Kidney epithelial cell (primary cell): ENCODE data around the gene VAT1L. TPM values are rescaled to one million over a fixed set of nuclear protein-coding genes. Genes with fewer than 3 reads are reported as not detected.

Experiments used
- DNase-seq: peaks from one replicate; pipeline ENCODE4 v3.0.0-alpha.2; 2010; ENCODE audit warnings: low read depth
- H3K27me3 ChIP-seq: 2 replicates; pipeline ENCODE4 v1.6.0; 2011; ENCODE audit warnings: low read length; ENCODE audit not compliant: control insufficient read depth, insufficient read depth
- H3K36me3 ChIP-seq: 2 replicates; pipeline ENCODE4 v1.5.1; 2011; ENCODE audit warnings: low read length; ENCODE audit not compliant: control insufficient read depth, insufficient read depth
- H3K4me3 ChIP-seq: 2 replicates; pipeline ENCODE4 v1.5.1; 2011; ENCODE audit warnings: low read depth, mild to moderate bottlenecking, control low read depth, low read length
- total RNA-seq: library from RNA; depleted of rRNA; stranded (reverse); fragments of >200 nt; gene quantifications from 2 replicates; pipeline ENCODE4 v1.2.3, GENCODE V29; 2015
- TF ChIP-seq, protein P1 (sequence below): IDR thresholded peaks from 2 replicates; pipeline ENCODE4 v1.5.1; 2011; ENCODE audit warnings: mild to moderate bottlenecking, moderate library complexity, low read length, control low read depth, inconsistent platforms; ENCODE audit not compliant: insufficient read depth, poor library complexity, severe bottlenecking

The VAT1L gene
- total RNA-seq, 1 donor from 2014 or later, result 0.29 TPM

DNA sequence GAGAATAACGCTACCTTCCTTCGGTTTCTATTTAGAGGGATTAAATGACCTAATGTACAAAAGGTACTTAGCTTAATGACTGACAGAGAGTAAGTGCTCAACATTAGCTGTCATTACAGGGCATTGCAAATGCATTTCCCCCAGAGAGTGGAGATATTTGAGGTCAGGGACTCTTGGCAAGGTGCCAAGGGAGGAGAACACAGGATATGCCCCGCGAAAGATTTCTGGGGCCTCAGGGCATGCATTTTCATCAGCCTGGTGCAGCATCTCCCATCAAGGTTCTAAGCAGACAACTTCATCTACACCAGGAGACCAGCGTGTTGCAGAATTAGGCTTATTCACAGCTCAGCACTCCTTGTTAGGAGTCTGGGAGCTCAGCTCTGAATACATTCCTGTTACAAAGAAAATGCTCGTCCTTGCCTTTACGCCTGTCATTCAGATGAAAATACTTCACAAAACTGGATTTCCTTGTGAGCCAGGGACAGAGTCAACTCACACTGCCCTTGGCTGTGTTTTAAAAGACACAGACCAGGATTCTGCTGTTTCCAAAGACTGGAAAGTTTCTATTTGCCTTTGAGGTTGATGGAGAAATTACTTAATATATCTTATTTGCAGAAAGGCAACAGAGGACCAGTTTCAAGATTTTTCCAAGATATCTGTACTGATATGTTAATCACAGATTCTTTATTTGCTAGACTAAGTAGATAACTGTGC lies 108.2 kb downstream of the VAT1L start:
- no peak for DNase-seq
- Histone ChIP-seq H3K4me3 (no peak overlapping the region), H3K27me3 (no peaks in the 10 kb centered on the region), H3K36me3 (no peaks in the 10 kb centered on the region)
- TF ChIP-seq, protein P1, sequence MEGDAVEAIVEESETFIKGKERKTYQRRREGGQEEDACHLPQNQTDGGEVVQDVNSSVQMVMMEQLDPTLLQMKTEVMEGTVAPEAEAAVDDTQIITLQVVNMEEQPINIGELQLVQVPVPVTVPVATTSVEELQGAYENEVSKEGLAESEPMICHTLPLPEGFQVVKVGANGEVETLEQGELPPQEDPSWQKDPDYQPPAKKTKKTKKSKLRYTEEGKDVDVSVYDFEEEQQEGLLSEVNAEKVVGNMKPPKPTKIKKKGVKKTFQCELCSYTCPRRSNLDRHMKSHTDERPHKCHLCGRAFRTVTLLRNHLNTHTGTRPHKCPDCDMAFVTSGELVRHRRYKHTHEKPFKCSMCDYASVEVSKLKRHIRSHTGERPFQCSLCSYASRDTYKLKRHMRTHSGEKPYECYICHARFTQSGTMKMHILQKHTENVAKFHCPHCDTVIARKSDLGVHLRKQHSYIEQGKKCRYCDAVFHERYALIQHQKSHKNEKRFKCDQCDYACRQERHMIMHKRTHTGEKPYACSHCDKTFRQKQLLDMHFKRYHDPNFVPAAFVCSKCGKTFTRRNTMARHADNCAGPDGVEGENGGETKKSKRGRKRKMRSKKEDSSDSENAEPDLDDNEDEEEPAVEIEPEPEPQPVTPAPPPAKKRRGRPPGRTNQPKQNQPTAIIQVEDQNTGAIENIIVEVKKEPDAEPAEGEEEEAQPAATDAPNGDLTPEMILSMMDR, result no peak

DNA sequence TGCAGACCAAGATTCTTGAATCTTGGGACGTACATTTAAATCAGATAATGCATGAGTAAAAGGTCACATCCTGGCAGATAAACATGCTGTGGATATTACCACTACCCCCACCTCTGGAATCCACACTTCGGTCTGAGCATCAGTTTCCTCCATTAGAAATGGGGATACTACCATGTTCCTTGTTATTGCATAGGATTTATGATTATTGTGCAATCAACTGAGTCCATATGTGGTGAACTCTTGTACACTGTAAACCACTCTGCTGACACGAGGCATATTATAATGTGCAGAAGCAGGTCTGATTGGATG lies 108.7 kb downstream of the VAT1L start:
- Histone ChIP-seq H3K27me3 (no peaks in the 10 kb centered on the region), H3K4me3 (no peak overlapping the region), H3K36me3 (no peaks in the 10 kb centered on the region)
- TF ChIP-seq, protein P1, result no peak
- no peak for DNase-seq

DNA sequence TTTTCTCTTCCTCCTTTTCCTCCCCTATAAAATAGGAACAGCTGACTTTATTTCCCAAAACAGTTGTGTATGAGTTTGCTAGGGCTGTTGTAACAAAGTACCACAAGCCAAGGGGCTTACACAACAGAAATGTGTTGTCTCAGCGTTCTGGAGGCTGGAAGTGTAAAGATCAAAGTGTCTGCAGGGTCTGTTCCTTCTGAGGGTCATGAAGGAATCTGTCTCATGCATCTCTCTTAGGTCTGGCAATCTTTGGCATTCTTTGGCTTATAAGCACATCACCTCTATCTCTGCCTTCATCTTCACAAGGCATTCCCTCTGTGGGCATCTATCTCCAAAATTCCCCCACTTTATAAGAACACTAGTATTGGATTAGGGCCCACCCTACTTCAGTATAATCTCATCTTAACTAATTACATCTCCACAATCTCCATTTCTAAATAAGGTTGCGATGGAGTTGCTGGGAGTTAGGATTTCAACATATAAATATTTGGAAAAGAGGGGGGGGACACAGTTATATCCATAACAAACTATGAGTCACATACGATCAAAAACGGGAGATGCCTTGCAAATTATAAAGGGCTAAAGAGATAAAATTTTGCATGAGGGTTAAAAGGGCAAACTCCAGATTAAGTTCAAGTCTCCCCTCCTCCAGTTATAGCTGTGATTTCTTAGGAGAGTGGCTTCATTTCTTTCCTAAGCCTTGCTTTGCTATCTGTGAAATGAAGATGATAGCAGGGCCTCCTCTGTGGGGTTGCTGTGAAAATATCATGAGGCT lies 109.7 kb downstream of the VAT1L start:
- Histone ChIP-seq H3K4me3 (no peak overlapping the region), H3K27me3 (no peaks in the 10 kb centered on the region), H3K36me3 (no peaks in the 10 kb centered on the region)
- DNase-seq, result no peak
- TF ChIP-seq, protein P1, result no peak

DNA sequence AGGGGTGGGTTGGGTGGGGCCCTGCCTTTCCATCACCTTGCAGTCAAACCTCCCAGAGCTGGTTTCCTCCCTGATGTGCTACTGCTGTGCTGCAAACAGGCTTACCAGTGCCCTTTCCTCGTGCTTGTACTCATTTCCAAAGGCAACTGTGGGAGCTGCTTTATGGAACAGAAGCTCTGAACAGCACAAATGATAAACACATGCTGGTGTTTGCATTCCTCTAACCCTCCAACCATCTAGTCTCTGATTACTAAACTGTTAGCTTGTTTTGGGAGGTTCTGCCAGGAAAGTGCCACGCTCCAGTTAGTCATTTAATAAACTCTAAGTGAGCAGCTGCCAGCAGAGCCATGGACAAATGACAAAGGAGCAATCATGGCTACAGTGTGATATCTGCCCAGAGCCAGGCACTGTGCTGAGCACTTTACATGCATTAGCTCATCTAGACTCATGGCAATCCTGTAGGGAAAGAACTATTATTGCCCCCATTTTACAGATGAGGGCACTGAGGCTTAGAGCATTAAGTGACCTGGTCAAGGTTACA lies 110.4 kb downstream of the VAT1L start:
- TF ChIP-seq, protein P1, result no peak
- Histone ChIP-seq H3K4me3 (no peak overlapping the region), H3K36me3 (no peaks in the 10 kb centered on the region), H3K27me3 (no peaks in the 10 kb centered on the region)
- peak; percentile 32 for DNase-seq

DNA sequence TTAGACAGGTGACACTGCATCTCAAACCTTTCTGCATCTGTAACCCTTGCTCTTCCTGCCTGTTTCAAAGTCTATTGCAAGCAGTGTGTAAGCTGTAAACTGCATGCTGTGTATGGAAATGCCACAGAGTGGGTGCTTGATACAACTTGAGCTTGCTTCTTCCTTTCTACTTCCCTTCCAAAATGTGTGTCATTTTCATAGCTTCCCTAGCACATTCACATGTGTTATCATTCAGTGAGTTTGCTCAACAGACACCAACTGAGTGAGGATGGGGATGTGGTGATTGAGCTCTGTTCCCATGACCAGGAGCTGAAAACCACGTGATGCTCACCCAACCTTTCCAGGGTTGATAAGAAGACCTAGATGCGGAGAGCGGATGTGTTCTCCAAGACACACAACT lies 111.1 kb downstream of the VAT1L start:
- no peak for DNase-seq
- H3K4me3 ChIP-seq, result no peak overlapping the region
- H3K36me3 ChIP-seq, result no peaks in the 10 kb centered on the region
- no peaks in the 10 kb centered on the region for H3K27me3 ChIP-seq
- TF ChIP-seq, protein P1, result no peak
